NT2/D1 (cell line): ENCODE results near the gene CDH12.

Experiments used
- SUZ12 ChIP-seq: IDR thresholded peaks from 2 replicates; pipeline ENCODE4 v1.6.1; 2011; ENCODE audit not compliant: insufficient read length, insufficient read depth; ENCODE audit errors: extremely low read depth
- YY1 ChIP-seq: IDR thresholded peaks from 2 replicates; pipeline ENCODE4 v1.6.1; 2011; ENCODE audit not compliant: insufficient read length, insufficient read depth
- ZNF274 ChIP-seq: IDR thresholded peaks from 2 replicates; pipeline ENCODE4 v1.6.1; 2011; ENCODE audit warnings: mild to moderate bottlenecking, low read depth, low read length

GRCh38 chr5:22411554-22412349 is 441.4 kb downstream of the CDH12 start:
- TF ChIP-seq YY1: no peak
- no peak for TF ChIP-seq ZNF274
- TF ChIP-seq SUZ12: no peak
